Upper lobe of right lung (tissue), 1 donor: ENCODE results near the gene KAZALD1. TPM values are rescaled to one million over a fixed set of nuclear protein-coding genes. Genes with fewer than 3 reads are reported as not detected.

Experiments
- ATAC-seq: fragments of 200-7000 bp; cut with Tn5 transposase; one replicate; pipeline ENCODE4 v1.9.1; 2020; ENCODE audit warnings: mild to moderate bottlenecking, moderate library complexity
- DNase-seq: peaks from one replicate; pipeline ENCODE4 v3.0.0-alpha.2; 2020
- H3K27ac ChIP-seq: fragments of 200-600 bp; one replicate; pipeline ENCODE4 v1.8.0; 2022
- H3K27me3 ChIP-seq: fragments of 200-600 bp; one replicate; pipeline ENCODE4 v1.8.0; 2022; ENCODE audit warnings: mild to moderate bottlenecking
- H3K36me3 ChIP-seq: fragments of 200-600 bp; one replicate; pipeline ENCODE4 v1.8.0; 2022
- H3K4me1 ChIP-seq: fragments of 200-600 bp; one replicate; pipeline ENCODE4 v1.8.0; 2022
- H3K4me3 ChIP-seq: fragments of 200-600 bp; one replicate; pipeline ENCODE4 v1.8.0; 2022; ENCODE audit warnings: mild to moderate bottlenecking
- H3K9me3 ChIP-seq: fragments of 200-600 bp; one replicate; pipeline ENCODE4 v1.8.0; 2022
- CTCF ChIP-seq: fragments of 200-600 bp; IDR thresholded peaks from one replicate; pipeline ENCODE4 v1.8.0; 2022; ENCODE audit warnings: antibody characterized with exemption
- intact Hi-C: fragments of 100-400 bp; cut with DNase I; formaldehyde crosslinking; loops from one replicate; pipeline ENCODE4 v1.11.0; 2022
- total RNA-seq: library from RNA; stranded (reverse); fragmentation: NEBNext Ultra II Directional; extraction: Animal tissue kit (Norgen Biotek cat#: 25700); gene quantifications from one replicate; pipeline ENCODE4 v1.2.1, GENCODE V29; 2021
- donor health status: DM: no; HTN: yes; CAD: no; lungs with severe emphysema.

KAZALD1 gene
- total RNA-seq, 1 donor from 2014 or later, result 8.4 TPM

GRCh38 chr10:101020427-101021075, 41.2 kb upstream of the KAZALD1 start:
- no peak for TF ChIP-seq CTCF
- DNase-seq (no peak), ATAC-seq (no peak)
- Histone ChIP-seq H3K4me3 (no peak overlapping the region), H3K36me3 (no peaks in the 10 kb centered on the region), H3K27me3 (peaks cover 17% of the 10 kb centered on the region), H3K9me3 (no peaks in the 10 kb centered on the region), H3K4me1 (peaks cover 4% of the 10 kb centered on the region), H3K27ac (no peak overlapping the region)
- intact Hi-C loops, result no loop called here

GRCh38 chr10:101021239-101021638, 40.5 kb upstream of the KAZALD1 start:
- Histone ChIP-seq H3K36me3 (no peaks in the 10 kb centered on the region), H3K27me3 (peaks cover 17% of the 10 kb centered on the region), H3K4me3 (no peak overlapping the region), H3K9me3 (no peaks in the 10 kb centered on the region), H3K27ac (no peak overlapping the region), H3K4me1 (peaks cover 4% of the 10 kb centered on the region)
- DNase-seq (peak; percentile 57), ATAC-seq (no peak)
- no peak for TF ChIP-seq CTCF
- intact Hi-C loops, result no loop called here

- DNase-seq (peak; percentile 57), ATAC-seq (no peak)
- H3K36me3 ChIP-seq, result no peaks in the 10 kb centered on the region
- H3K4me3 ChIP-seq, result no peak overlapping the region
- intact Hi-C loops, result no loop called here
- TF ChIP-seq CTCF, result no peak
- H3K4me1 ChIP-seq, result peaks cover 4% of the 10 kb centered on the region
- H3K9me3 ChIP-seq, result no peaks in the 10 kb centered on the region
- peaks cover 16% of the 10 kb centered on the region for H3K27me3 ChIP-seq
- H3K27ac ChIP-seq, result no peak overlapping the region
These were observed 40.0 kb upstream of the KAZALD1 start for GRCh38 chr10:101021692-101022251.

GRCh38 chr10:101022967-101023705, 38.7 kb upstream of the KAZALD1 start:
- DNase-seq (no peak), ATAC-seq (no peak)
- intact Hi-C loops, result no loop called here
- Histone ChIP-seq H3K36me3 (no peaks in the 10 kb centered on the region), H3K9me3 (no peaks in the 10 kb centered on the region), H3K4me1 (peaks cover 4% of the 10 kb centered on the region), H3K27me3 (peaks cover 8% of the 10 kb centered on the region), H3K27ac (no peak overlapping the region), H3K4me3 (no peak overlapping the region)
- TF ChIP-seq CTCF, result no peak

- intact Hi-C loops, result no loop called here
- no peak overlapping the region for H3K27ac ChIP-seq
- no peak for TF ChIP-seq CTCF
- no peaks in the 10 kb centered on the region for H3K27me3 ChIP-seq
- no peak overlapping the region for H3K4me3 ChIP-seq
- peaks cover 5% of the 10 kb centered on the region for H3K4me1 ChIP-seq
- no peaks in the 10 kb centered on the region for H3K9me3 ChIP-seq
- DNase-seq (no peak), ATAC-seq (no peak)
- no peaks in the 10 kb centered on the region for H3K36me3 ChIP-seq
These were observed 34.6 kb upstream of the KAZALD1 start for GRCh38 chr10:101027106-101027720.
